ENCODE results near the gene CCDC78.

GRCh38 chr16:766008-766819 lies 40.0 kb upstream of the CCDC78 start:
- TF ChIP-seq CTCF (IDR thresholded peaks at IDR 0.05 in 2 of 3, conservative IDR thresholded peaks at IDR 0.05 in 1 of 3; ENCODE audit: borderline replicate concordance in 1 of 3, insufficient read depth in 1 of 3, low read depth in 2 of 3, low read length in 2 of 3) (no peak), YY1 (IDR thresholded peaks at IDR 0.05; ENCODE audit: extremely low read depth, insufficient replicate concordance, low read depth, low read length) (no peak), POLR2A (IDR thresholded peaks at IDR 0.05; ENCODE audit: borderline replicate concordance, extremely low read depth, insufficient read depth, insufficient read length) (no peak), MAX (IDR thresholded peaks at IDR 0.05) (no peak), ELF1 (IDR thresholded peaks at IDR 0.05; ENCODE audit: borderline replicate concordance, low read depth) (no peak), POLR2AphosphoS5 (IDR thresholded peaks at IDR 0.05; ENCODE audit: low read depth, low read length) (no peak), ZFX (IDR thresholded peaks at IDR 0.05) (no peak), CEBPB (IDR thresholded peaks at IDR 0.05; ENCODE audit: low read depth) (no peak), TCF7L2 (IDR thresholded peaks at IDR 0.05; ENCODE audit: borderline replicate concordance, extremely low read depth, insufficient read depth, insufficient read length) (no peak), EZH2 (IDR thresholded peaks at IDR 0.05) (no peak), ZNF274 (IDR thresholded peaks at IDR 0.05; ENCODE audit: low read depth, low read length) (no peak), SIN3A (IDR thresholded peaks at IDR 0.05; ENCODE audit: low read depth) (no peak), REST (IDR thresholded peaks at IDR 0.05; ENCODE audit: low read depth) (no peak), SP1 (IDR thresholded peaks at IDR 0.05; ENCODE audit: low read depth) (no peak)

All from HCT116 (cell line).